DND-41 (cell line): Measurements from ENCODE around the gene SIN3A.

Experiments used
- ATAC-seq: fragments of 200-7000 bp; cut with Tn5 transposase; 3 replicates; pipeline ENCODE4 v1.9.1; 2021; ENCODE audit warnings: low read depth; ENCODE audit not compliant: insufficient read depth
- DNase-seq: peaks from one replicate; pipeline ENCODE4 v3.0.0-alpha.2; 2020
- H2AFZ ChIP-seq: 2 replicates; pipeline ENCODE4 v1.6.0; 2012; ENCODE audit warnings: low read depth, low read length
- H3K27ac ChIP-seq: 2 replicates; pipeline ENCODE4 v1.5.1; 2012; ENCODE audit warnings: low read length, inconsistent platforms
- H3K27me3 ChIP-seq: fragments of 200-600 bp; sonication (generic); 2 replicates; pipeline ENCODE4 v1.6.0; 2012; ENCODE audit warnings: low read length, mild to moderate bottlenecking, inconsistent platforms; ENCODE audit not compliant: insufficient read depth, poor library complexity
- H3K36me3 ChIP-seq: 2 replicates; pipeline ENCODE4 v1.5.1; 2012; ENCODE audit warnings: low read length, inconsistent platforms; ENCODE audit not compliant: insufficient read depth
- H3K4me1 ChIP-seq: 2 replicates; pipeline ENCODE4 v1.5.1; 2012; ENCODE audit warnings: mild to moderate bottlenecking, low read length; ENCODE audit not compliant: insufficient read depth
- H3K4me2 ChIP-seq: 2 replicates; pipeline ENCODE4 v1.6.0; 2012; ENCODE audit warnings: mild to moderate bottlenecking, moderate library complexity, low read length, inconsistent platforms; ENCODE audit not compliant: insufficient read depth
- H3K4me3 ChIP-seq, 2 experiments: fragments of 200-600 bp in 1 of 2; shearing (Covaris generic) in 1 of 2; 2 replicates each; pipeline ENCODE4 v1.5.1; 2012 to 2016; ENCODE audit warnings: inconsistent platforms in 2 of 2, low read length in 2 of 2, mild to moderate bottlenecking in 2 of 2, low read depth in 1 of 2, moderate library complexity in 1 of 2
- H3K79me2 ChIP-seq: 2 replicates; pipeline ENCODE4 v1.6.0; 2012; ENCODE audit warnings: low read length, inconsistent platforms; ENCODE audit not compliant: insufficient read depth
- H3K9ac ChIP-seq: 2 replicates; pipeline ENCODE4 v1.6.0; 2012; ENCODE audit warnings: low read depth, mild to moderate bottlenecking, inconsistent platforms, low read length, moderate library complexity
- H3K9me3 ChIP-seq: 2 replicates; pipeline ENCODE4 v1.5.1; 2012; ENCODE audit warnings: low read length, moderate library complexity, mild to moderate bottlenecking, inconsistent platforms; ENCODE audit not compliant: insufficient read depth, severe bottlenecking
- H4K20me1 ChIP-seq: 2 replicates; pipeline ENCODE4 v1.6.0; 2012; ENCODE audit warnings: low read length; ENCODE audit not compliant: insufficient read depth
- EZH2 ChIP-seq: IDR thresholded peaks from 3 replicates; pipeline ENCODE4 v1.6.1; 2012; ENCODE audit warnings: borderline replicate concordance, low read depth, mild to moderate bottlenecking, moderate library complexity, low read length, inconsistent platforms; ENCODE audit not compliant: severe bottlenecking
- TF ChIP-seq, protein P1 (sequence below): IDR thresholded peaks from 2 replicates; pipeline ENCODE4 v1.5.1; 2012; ENCODE audit warnings: borderline replicate concordance, low read length, moderate library complexity, mild to moderate bottlenecking; ENCODE audit not compliant: poor library complexity, severe bottlenecking; ENCODE audit errors: extremely low read depth

SIN3A gene

DNA sequence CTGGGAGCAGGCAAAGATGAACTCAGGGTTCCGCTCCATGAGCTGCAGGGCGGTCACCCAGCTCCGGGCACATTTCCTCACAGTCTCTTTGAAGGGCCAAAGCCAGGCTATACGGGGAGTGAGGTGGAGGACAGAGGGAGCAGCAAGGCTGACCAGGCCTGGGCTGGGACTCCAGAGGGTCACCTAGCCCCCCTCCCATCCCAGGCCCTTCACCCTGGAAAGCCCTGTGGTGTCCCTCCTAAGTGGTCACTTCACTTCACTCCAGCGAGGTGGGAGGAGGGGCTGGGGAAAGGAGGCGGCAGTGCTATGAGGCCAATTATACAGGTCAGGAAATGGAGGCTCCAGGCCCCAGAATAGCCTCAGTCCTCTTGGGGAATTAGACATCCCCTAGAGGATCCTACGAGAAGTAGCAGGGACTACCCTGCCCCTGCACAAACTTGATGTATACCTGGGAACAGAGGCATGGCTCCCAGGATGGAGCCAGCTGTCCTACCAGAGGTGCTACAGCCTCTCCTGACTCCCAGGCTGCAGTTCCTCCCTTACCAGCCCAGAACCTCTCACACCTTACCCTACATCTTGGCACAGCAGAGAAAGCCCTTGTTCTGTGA lies 88.7 kb downstream of the SIN3A start:
- Histone ChIP-seq H3K4me3 (no peak overlapping the region), H3K79me2 (peaks cover 5% of the 10 kb centered on the region), H3K4me1 (peaks cover 7% of the 10 kb centered on the region), H3K9ac (no peak overlapping the region), H3K27ac (no peak overlapping the region), H2AFZ (no peak overlapping the region), H3K36me3 (peaks cover 88% of the 10 kb centered on the region), H3K9me3 (no peaks in the 10 kb centered on the region), H4K20me1 (peaks cover 13% of the 10 kb centered on the region), H3K27me3 (no peaks in the 10 kb centered on the region), H3K4me2 (no peak overlapping the region)
- DNase-seq (no peak), ATAC-seq (no peak)
- TF ChIP-seq, protein P1, sequence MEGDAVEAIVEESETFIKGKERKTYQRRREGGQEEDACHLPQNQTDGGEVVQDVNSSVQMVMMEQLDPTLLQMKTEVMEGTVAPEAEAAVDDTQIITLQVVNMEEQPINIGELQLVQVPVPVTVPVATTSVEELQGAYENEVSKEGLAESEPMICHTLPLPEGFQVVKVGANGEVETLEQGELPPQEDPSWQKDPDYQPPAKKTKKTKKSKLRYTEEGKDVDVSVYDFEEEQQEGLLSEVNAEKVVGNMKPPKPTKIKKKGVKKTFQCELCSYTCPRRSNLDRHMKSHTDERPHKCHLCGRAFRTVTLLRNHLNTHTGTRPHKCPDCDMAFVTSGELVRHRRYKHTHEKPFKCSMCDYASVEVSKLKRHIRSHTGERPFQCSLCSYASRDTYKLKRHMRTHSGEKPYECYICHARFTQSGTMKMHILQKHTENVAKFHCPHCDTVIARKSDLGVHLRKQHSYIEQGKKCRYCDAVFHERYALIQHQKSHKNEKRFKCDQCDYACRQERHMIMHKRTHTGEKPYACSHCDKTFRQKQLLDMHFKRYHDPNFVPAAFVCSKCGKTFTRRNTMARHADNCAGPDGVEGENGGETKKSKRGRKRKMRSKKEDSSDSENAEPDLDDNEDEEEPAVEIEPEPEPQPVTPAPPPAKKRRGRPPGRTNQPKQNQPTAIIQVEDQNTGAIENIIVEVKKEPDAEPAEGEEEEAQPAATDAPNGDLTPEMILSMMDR = no peak
- TF ChIP-seq EZH2 = no peak

DNA sequence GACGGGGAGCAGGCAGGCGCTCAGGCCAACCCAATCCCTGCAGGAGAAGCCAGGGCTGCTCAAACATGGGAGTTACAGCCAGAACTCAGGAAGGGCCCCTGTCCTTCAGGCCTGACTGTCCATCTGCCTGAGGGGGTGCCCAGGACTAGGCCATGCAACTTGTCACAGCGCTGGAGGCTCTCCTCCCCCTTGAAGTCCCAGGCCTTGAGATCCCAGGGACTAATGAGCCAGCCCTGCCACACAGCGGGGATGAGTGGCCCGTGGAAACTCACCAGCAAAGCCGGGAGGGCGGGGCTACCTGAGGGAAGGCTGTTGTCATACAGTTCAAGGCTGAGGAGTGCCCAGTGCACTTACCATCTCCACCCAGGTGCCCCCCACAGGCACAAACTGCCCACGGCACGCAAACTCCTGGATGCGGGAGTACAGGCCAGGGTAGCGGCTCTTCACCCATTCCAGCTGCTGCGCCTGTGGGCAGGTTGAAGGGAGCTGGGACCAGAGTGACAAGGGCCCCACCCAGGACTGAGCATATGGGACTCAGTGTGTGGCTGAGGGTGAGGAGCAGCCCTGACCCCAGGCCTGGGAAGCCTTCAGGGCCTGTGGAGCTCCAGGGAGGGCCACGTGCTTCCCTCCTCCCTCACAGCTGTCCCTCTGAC lies 89.4 kb downstream of the SIN3A start:
- H3K36me3 ChIP-seq = peaks cover 83% of the 10 kb centered on the region
- no peak overlapping the region for H2AFZ ChIP-seq
- ATAC-seq (no peak), DNase-seq (no peak)
- H3K4me2 ChIP-seq = no peak overlapping the region
- H4K20me1 ChIP-seq = peaks cover 8% of the 10 kb centered on the region
- no peak overlapping the region for H3K9ac ChIP-seq
- no peaks in the 10 kb centered on the region; the same call in 1 of the 2 replicates for H3K79me2 ChIP-seq
- TF ChIP-seq EZH2 = no peak
- TF ChIP-seq, protein P1 = no peak
- no peak overlapping the region for H3K27ac ChIP-seq
- H3K4me3 ChIP-seq = no peak overlapping the region
- H3K4me1 ChIP-seq = peaks cover 1% of the 10 kb centered on the region; the same call in 1 of the 2 replicates
- H3K9me3 ChIP-seq = no peaks in the 10 kb centered on the region
- no peaks in the 10 kb centered on the region for H3K27me3 ChIP-seq

DNA sequence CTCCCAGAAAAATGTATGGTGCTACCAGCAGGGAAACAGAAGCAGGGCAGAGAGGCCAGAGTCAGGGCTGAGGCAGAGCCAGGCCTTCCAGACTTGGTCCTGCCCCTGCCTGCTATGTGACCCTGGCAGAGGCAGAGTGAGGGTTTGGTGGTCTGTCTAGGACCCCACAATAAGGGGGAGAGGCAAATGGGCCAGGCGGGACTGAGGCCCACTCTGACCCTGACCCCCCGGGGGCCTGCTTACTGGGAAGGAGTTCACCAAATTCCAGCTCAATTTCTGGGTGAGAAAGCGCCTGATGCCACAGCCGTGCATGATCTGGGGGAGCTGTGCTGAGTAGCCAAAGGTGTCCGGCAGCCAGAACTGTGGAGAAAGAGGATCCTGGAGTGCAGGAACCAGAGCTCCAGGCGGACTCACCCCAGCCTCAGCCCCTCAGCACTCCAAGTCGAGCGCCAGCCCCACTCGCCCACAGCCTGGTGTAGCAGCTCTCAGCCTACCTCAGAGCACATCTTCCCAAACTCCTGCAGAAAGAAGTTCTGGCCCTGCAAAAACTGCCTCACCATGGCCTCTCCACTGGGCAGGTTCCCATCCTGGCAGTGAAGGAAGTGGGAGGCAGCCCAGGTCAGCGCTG lies 90.0 kb downstream of the SIN3A start:
- Histone ChIP-seq H2AFZ (no peak overlapping the region), H3K27ac (no peak overlapping the region), H3K79me2 (no peaks in the 10 kb centered on the region), H3K9ac (no peak overlapping the region), H3K36me3 (peaks cover 82% of the 10 kb centered on the region), H3K27me3 (no peaks in the 10 kb centered on the region), H3K4me1 (no peaks in the 10 kb centered on the region), H3K4me2 (no peak overlapping the region), H4K20me1 (peaks cover 3% of the 10 kb centered on the region; the same call in 1 of the 2 replicates), H3K9me3 (no peaks in the 10 kb centered on the region), H3K4me3 (no peak overlapping the region)
- TF ChIP-seq, protein P1 = no peak
- no peak for TF ChIP-seq EZH2
- ATAC-seq (no peak), DNase-seq (no peak)
